Gastrocnemius medialis (tissue), 4 donors: ENCODE measurements around the gene NR0B2.

ENCODE experiments used
- CTCF ChIP-seq, 5 experiments: fragments of 450-650 bp in 3 of 5; fragments of 200-600 bp in 2 of 5; sonication (generic) in 2 of 5; IDR thresholded peaks in 4 of 5; conservative IDR thresholded peaks in 1 of 5; 1 replicate in 4 of 5; 2 replicates in 1 of 5; pipeline ENCODE4 v1.5.1; 2016 to 2019; ENCODE audit warnings: antibody characterized with exemption in 5 of 5, mild to moderate bottlenecking in 3 of 5, moderate library complexity in 3 of 5
- POLR2A ChIP-seq, 2 donors: fragments of 450-650 bp; IDR thresholded peaks; one replicate each; pipeline ENCODE4 v1.6.1; 2017; ENCODE audit warnings: antibody characterized with exemption in 2 of 2, mild to moderate bottlenecking in 2 of 2, moderate library complexity in 2 of 2

GRCh38 chr1:26953374-26953773 lies 39.6 kb upstream of the NR0B2 start:
- TF ChIP-seq CTCF (IDR thresholded peaks at IDR 0.05 in 4 of 5, conservative IDR thresholded peaks at IDR 0.05 in 1 of 5) (no peak), POLR2A (IDR thresholded peaks at IDR 0.05) (no peak)
